PC-3 (cell line): ENCODE measurements around the gene MED13L.

Experiments
- CTCF ChIP-seq: fragments of 300-600 bp; sonication (generic); conservative IDR thresholded peaks from 2 replicates; pipeline ENCODE4 v1.5.1; 2017; ENCODE audit warnings: antibody characterized with exemption, low read depth, mild to moderate bottlenecking, low read length
- EZH2 ChIP-seq: fragments of 300-600 bp; sonication (generic); IDR thresholded peaks from one replicate; pipeline ENCODE4 v1.6.1; 2017; ENCODE audit warnings: antibody characterized with exemption, mild to moderate bottlenecking, low read length; ENCODE audit not compliant: unreplicated experiment
- EZH2phosphoT487 ChIP-seq: fragments of 300-600 bp; sonication (generic); IDR thresholded peaks from 2 replicates; pipeline ENCODE4 v1.6.1; 2018; ENCODE audit warnings: mild to moderate bottlenecking, antibody characterized with exemption, low read length, borderline replicate concordance

GRCh38 chr12:116039081-116039480, 238.4 kb downstream of the MED13L start:
- no peak for TF ChIP-seq CTCF
- TF ChIP-seq EZH2, result no peak
- TF ChIP-seq EZH2phosphoT487, result no peak
